Muscle of back (tissue), 11 donors: ENCODE measurements around the gene PPP1R36. TPM values are rescaled to one million over a fixed set of nuclear protein-coding genes. Genes with fewer than 3 reads are reported as not detected.
A peak's percentile ranks its signal among the peaks of the same experiment; 100 is the strongest.
"Not testable (repeated sequence)": the region's sequence is repeated elsewhere in the genome, so short reads cannot be mapped to it uniquely, and the experiment has no call there.

ENCODE experiments used
- DNase-seq, 3 donors: peaks; one replicate each; pipeline versions ENCODE4 v3.0.0 to v3.0.0-alpha.2; 2013
- polyA plus RNA-seq, 10 donors: library from polyadenylated mRNA; unstranded; fragments of 120-200 nt; gene quantifications; one replicate each; pipeline ENCODE4 v1.2.1, GENCODE V29; 2013; ENCODE audit not compliant: insufficient read length in 10 of 10

The PPP1R36 gene
- polyA plus RNA-seq, 10 donors: 0.13 to 0.56 (median 0.33) TPM; not detected in 3

DNA sequence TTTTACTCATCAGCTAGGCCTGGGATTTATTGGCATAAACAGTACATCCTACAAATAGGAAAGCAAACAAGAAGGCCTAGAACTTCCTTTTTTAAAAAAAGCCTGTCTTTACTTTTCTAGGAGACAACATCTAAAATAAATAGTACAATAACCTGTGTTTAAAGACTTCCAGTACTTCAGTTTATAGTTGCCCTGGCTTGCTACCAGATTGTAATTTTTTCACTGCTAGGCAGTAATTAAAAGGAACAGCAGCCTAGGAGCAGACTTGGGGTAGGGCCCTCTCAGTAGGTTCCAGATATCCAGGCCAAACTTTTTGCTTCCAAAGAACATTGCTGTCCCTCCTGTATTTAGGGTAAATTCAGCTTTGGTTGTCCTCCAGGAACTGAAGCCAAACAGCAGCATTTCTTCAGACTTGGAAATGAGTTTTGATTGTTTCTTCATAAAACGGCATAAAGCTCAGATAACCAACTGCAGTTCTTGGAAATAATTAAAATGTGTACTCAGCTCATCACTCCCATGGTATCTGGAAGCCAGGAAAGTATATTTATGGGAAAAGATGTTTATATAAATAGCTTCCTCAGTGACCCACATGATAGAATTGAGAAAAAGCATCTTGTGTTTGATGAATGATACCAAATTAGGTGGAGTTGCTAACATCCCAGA is 61.7 kb downstream of the PPP1R36 start:
- peak; percentile 34 to 76 (median 34) for DNase-seq

DNA sequence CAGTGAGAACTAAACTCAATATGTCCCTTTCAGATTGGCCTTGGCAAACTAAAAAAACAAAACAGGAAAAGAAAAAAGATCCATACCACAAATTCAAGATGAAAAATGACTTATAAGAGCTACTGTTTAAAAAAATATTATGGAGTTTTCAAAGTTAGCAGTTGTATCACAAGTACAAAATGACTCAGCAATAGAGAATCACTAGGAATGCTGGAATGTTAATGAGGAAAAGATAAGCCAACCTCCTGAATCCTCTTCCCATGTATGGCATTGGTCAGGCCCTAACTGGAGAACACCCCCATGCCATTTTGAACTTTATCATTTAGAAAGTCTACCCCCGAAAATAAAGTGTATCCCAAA is 62.2 kb downstream of the PPP1R36 start:
- DNase-seq: peak in 1 of 3 donors; percentile 74

DNA sequence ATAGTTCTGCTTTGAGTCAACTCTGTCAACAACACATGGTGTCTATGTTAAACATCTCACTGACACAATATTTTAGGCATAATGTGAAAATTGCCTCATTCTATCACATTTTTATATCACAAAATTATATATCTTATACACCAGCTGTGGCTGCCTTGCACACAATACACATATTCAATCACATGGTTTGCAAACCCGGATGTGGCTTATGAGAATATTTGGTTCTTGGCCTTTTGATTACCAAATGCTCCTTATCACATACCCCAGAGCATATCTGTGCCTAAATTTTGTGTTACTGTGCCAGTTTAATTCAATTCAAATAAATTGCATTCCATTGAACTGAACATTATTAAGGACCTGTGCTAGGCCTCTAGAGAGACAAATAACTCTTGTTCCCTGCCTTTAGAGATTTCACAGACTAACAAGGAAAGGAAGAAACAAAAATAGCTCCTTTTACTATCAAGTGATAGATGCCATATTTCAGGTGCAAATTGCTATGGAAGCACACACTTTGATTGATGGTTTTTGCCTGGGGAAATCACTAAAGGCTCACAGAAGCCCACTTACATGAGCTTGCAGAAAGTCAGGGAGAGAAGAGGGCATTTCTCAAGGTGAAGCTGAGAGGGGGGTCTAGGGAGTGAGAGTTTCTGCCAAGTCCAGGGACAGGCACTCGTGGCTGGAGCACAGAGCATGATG is 63.4 kb downstream of the PPP1R36 start:
- DNase-seq: no peak

DNA sequence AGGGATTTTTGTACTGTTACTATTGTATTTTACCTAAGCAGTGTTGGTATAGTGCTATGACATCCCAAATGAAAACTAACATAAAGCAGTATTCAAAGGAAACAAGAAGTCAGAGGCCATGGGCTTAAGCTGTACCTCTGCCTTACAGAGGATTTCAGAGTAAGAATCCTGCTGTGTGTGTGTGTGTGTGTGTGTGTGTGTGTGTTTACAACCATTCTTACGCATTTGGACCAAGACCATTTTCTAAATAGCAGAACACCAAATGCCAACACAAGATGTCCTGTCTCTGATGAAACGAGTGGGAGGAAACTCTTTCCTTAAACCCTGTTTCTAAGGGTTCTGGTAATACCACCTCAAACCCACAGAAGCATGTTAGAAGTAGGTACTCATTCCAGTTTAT is 64.4 kb downstream of the PPP1R36 start:
- no peak for DNase-seq

DNA sequence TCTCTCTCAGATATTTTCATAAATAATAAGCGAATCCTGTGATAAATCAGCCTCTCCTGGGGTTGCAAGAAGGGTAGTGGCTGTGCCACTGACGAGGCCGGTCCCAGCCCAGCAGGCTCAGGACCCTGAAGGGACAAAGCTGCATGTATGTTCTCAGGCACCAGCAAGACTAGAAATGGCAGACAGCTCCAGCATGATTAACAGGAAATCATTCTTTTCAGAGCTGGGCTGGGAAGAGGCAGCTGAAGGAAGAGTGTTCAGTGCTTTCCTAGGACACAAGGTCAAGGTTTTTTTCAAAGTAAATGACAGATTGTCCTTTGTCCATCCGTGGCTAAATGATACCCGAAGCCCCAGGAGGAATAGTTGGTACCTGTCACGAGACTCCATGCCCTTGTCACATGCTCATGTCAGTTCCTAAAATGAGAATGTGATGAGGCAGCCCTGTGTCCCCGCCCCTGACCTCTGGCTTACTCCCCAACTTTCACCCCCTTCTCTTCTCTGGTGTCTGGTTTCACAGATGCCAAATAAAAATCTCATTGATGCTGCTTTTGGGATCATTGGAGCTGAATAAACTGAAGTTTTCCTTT is 65.1 kb downstream of the PPP1R36 start:
- DNase-seq: no peak

DNA sequence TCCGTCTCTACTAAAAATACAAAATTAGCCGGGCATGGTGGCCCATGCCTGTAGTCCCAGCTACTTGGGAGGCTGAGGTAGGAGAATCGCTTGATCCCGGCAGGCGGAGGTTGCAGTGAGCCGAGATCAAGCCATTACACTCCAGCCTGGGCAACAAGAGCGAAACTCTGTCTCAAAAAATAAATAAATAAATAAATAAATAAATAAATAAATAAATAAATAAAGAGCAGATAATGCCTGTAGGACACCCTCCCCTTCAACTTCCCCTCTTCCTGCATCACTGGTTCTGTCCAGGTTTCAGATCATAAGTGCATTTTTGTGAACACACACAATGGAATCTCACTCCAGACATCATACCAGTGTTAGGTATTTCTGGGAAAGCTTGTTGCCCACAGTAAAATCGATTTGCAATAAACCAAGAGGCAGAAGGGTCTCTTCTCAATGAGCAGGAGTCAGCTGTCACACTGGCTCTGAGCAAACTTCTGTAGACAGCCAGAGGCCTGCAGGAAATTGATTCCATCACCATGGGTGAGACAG is 68.2 kb downstream of the PPP1R36 start:
- not testable (repeated sequence) for DNase-seq

DNA sequence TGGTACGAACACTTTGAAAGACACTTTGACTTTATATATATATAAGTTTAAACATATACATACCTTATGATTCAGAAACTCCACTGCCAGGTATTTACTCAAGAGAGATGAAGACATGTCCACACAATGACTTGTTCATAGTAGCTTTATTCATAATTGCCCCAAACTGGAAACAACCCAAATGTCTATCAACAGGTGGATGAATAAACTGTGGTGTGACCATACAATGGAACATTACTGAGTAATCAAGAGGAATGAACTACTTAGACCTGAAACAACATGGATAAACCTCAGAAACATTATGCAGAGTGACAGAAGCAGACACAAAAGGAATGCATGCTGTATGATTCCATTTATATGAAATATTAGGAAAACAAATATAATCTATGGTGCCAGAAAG is 71.1 kb downstream of the PPP1R36 start:
- no peak for DNase-seq

- DNase-seq: no peak
Measured at GRCh38 chr14:64623554-64624165, 73.9 kb downstream of the PPP1R36 start.

DNA sequence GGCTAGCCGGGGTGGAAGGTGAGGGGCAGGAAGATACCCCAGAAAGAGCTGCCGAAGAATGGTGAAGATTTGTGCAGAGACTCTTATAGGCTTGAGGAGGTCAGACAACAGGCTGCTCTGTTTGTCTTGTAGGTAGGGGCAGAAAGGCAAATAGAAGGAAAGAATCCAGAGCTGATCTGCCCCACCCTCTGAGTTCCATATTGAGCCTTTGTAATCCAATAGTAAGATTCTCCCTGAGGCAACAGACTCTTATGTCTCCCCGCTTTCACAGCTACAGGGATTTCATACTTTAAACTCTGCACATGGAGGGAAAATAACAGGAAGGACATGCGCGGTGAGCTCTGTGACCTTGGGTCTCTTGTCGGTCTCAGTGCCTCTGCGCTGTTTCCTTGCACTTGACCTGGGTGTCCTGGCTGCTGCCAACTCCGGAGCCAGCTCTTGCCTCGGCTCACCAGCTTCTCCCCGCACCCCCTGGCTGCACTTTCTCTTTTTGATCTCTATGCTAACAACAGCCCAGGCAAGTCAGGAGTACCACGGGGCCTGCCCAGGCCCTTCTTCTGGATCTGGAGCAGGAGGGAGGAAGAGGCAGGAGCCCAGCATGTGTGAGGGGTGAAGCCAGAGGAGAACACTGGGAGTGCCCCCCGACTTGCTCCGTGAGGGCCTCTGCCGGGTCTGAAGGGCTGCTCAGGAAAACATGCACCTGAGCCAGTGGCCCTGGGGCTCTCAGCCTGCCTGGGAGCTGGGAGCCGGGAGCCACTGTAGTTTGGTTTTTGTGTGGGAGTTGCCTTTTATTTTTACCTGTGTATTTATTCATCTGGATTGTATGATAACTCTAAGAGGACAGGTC is 75.8 kb downstream of the PPP1R36 start:
- no peak for DNase-seq

- DNase-seq: peak in 1 of 3 donors; percentile 86
Measured at GRCh38 chr14:64628940-64629408, 79.2 kb downstream of the PPP1R36 start.

DNA sequence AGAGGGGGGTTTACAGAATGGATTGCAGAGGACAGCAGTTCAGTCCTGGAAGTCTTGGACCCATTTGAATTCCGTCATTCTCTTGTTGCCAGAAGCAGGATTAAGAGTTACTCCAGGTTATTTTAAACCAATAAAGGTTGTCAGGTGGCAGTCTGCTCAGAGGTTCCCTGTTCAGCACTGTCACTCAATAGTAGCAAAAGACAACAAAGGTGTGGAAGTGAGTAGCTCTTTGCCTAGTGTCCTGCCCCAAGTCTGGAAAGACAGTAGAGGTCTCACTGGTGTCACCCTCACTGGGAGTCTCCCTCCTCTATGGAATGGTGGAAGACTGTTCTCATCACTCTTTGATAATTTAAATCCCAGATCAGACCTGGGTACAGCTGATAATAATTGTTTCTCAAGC is 81.0 kb downstream of the PPP1R36 start:
- DNase-seq: no peak

DNA sequence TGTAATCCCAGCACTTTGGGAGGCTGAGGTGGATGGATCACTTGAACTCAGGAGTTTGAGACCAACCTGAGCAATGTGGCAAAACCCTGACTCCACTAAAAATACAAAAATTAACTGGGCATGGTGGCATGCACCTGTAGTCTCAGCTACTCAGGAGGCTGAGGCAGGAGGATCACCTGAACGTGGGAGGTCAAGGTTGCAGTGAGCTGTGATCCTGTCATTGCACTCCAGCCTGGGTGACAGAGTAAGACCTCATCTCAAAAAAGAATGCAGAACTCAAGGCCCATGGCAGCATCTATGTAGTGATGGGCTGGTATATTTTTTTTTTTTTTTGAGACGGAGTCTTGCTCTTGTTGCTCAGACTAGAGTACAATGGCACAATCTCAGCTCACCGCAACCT is 81.5 kb downstream of the PPP1R36 start:
- DNase-seq: not testable (repeated sequence)

- no peak for DNase-seq
Measured at GRCh38 chr14:64632056-64632455, 82.3 kb downstream of the PPP1R36 start.

DNA sequence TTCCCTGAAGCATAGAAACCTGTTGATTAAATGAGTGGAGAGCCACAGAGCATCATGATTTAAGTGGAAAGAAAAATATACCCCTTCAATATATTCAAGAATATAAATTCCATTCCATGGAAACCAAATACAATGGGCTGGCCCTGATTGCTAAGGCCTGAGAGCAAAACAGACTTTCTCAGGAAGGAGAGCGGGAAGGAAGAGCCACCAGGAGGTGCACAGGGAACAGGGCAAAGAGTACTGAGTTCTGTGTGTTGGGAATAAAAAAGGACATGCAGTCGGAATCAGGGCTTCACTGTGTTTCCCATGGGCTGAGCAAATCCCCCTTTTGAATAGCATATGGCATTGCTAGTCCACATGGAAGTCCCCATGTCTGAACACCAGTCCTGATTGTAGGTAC is 84.8 kb downstream of the PPP1R36 start:
- DNase-seq: no peak

DNA sequence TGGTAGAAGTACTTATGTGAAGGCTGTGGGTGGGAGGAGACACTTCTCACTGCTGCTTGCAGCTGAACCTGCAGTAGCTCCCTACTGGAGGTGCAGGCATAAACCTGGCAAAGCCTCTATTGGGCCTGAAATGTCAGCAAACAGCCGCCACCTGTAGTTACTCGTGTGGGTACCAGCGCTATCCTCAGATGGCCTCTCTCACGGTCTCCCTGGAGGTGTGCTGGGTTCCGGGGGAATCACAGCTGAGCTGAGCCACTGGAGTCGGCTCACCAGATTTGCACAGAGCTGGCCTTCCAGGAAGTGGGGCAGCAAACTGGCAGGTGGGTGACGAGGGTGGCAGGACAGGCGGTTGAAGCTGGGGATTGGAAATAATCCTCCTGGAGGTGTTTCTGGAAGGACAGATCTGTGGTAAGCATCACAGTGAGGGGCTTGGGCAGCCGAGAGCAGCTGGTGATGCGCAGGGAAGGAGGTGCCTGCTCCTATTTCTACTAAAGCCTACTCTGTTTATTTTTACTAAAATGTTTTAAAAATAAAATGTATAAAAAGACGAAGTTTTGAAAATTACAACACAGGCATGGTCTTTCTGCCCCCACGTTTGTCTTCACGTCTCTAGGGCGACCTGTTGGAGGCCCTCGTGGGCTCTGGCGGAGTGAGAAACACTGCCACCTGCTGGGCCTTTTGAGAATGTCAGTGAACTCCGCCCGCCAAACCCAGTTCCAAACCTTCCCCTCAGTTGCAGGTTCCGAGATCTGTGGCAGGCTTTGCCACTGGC is 86.6 kb downstream of the PPP1R36 start:
- DNase-seq: peak in 2 of 3 donors; percentile 66 to 79

DNA sequence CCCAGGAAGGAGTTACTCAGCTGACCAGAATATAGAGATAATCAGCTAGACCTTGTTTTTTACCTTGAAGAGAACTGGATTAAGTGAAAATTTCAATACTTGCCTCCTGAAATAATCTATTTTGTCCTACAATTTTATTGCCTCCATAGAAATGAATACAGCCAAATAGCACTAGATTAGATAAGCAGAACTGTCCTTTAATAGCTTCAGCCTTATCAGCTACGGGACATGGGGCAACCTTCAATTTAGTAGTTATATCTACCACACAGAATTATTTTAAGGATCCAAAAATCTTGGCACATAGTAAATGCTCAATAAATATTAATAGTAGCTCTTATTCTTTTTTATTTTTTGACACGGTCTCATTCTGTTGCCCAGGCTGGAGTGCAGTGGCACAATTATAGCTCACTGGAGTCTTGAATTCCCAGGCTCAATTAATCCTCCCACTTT is 87.2 kb downstream of the PPP1R36 start:
- no peak for DNase-seq

DNA sequence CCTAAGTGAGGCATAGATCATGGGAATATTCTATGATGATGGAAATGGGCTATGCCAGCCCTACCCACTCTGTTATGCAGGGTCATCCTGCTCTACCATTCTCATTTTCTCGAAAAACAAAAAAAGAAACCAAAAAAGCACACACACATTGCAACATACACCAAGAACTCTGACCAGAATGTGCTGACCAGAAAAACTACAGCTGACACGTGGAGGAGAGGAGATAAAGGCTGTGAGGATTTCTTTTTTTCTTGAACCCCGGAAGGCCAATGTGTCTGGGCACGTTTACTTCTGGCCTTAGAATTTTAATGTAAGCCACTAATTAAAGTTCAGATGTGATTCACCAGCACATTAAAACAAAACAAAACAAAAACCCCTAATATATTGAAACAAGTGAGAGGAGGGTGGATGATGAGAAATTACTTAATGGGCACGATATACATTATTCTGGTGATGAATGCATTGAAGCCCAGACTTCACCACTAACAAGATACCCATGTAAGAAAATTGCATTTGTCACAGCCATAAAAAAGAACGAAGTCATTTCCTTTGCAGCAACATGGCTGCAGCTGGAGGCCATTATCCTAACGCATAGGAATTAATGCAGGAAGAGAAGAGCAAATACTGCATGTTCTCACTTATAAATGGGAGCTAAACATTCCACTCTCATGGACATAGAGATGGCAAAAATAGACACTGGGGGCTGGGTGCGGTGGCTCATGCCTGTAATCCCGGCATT is 88.1 kb downstream of the PPP1R36 start:
- no peak for DNase-seq

DNA sequence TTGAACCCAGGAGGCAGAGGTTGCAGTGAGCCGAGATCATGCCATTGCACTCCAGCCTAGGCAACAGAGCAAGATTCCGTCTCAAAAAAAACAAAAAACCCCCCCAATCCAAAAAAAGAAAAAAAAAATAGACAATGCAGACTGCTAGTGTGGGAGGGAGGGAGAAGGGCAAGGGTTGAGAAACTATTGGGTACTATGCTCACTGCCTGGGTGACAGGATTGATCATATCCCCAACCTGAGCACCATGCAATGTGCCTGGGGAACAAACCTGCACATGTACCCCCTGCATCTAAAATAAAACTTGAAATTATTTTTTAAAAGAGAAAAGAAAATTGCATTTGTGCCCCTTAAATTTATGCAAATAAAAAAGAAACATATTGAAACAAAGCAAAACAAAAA is 88.9 kb downstream of the PPP1R36 start:
- no peak for DNase-seq
